Measurements from ENCODE around the gene DROSHA. TPM values are rescaled to one million over a fixed set of nuclear protein-coding genes. Genes with fewer than 3 reads are reported as not detected.

The DROSHA gene
- total and polyA plus RNA-seq, 2 donors (not counting 1 experiment from before 2014, with no cell fraction given): 44.1 to 48.4 TPM

DNA sequence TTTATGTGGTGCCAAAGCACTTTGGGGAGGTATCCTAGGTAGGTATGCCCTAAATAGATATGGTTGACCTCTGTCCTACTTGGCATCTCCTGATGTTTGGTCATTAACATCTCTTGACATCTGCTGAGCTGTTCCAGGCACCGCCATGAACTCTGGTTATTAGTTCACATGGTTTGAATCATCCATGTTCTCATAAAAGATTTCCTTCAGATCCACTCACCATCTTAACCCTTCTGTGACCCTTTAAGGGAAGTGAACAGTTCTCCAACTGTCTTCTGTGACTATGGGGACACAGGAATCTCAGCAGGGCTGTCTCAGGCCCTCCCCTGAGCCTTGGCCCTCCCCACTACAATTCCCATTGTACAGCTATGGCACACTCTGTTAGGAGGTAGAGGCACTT is 170.7 kb downstream of the DROSHA start:
- peak; percentile 63 to 76 for DNase-seq (ENCODE audit: low read depth in 2 of 2)
- H3K27ac ChIP-seq (ENCODE audit: insufficient read depth, low read length): peak overlapping the region; percentile 84

GRCh38 chr5:31359839-31360238 is 172.1 kb downstream of the DROSHA start:
- H3K9ac ChIP-seq (ENCODE audit: insufficient read depth, low read length): no peak overlapping the region
- H3K27ac ChIP-seq (ENCODE audit: insufficient read depth, low read length): no peak overlapping the region
- H3K27me3 ChIP-seq (ENCODE audit: control insufficient read depth, insufficient read depth, low read length): no peaks in the 10 kb centered on the region
- no peak overlapping the region for H3K4me2 ChIP-seq (ENCODE audit: extremely low read depth, insufficient read depth, low read length)
- H3K4me3 ChIP-seq (replicated peaks in 1 of 4; ENCODE audit: control extremely low read depth in 1 of 4, insufficient read depth in 1 of 4, low read depth in 3 of 4, low read length in 4 of 4): no peak overlapping the region
- no peak for DNase-seq (ENCODE audit: low read depth in 2 of 2)
- H2AFZ ChIP-seq (ENCODE audit: low read length): no peak overlapping the region
- H3K79me2 ChIP-seq (ENCODE audit: control insufficient read depth, insufficient read depth, low read length): no peaks in the 10 kb centered on the region
- H3K36me3 ChIP-seq (ENCODE audit: control insufficient read depth, insufficient read depth, low read length): no peaks in the 10 kb centered on the region
- no peaks in the 10 kb centered on the region for H4K20me1 ChIP-seq (ENCODE audit: control insufficient read depth, extremely low read depth, insufficient read depth, low read length)
- peaks cover 36% of the 10 kb centered on the region for H3K4me1 ChIP-seq (ENCODE audit: control insufficient read depth, extremely low read depth, insufficient read depth, low read length)
- TF ChIP-seq CTCF (conservative IDR thresholded peaks at IDR 0.05 in 1 of 2, IDR thresholded peaks at IDR 0.05 in 1 of 2; ENCODE audit: low read depth in 1 of 2, low read length in 2 of 2) (no peak), EZH2 (IDR thresholded peaks at IDR 0.05; ENCODE audit: low read length, missing control alignments) (no peak)
- H3K9me3 ChIP-seq (ENCODE audit: control insufficient read depth, insufficient read depth, low read depth, low read length): no peaks in the 10 kb centered on the region

More for the DNA sequence above, 170.7 kb downstream of the DROSHA start:
- Histone ChIP-seq H3K9ac (ENCODE audit: insufficient read depth, low read length) (no peak overlapping the region), H3K36me3 (ENCODE audit: control insufficient read depth, insufficient read depth, low read length) (no peaks in the 10 kb centered on the region), H3K4me2 (ENCODE audit: extremely low read depth, insufficient read depth, low read length) (no peak overlapping the region), H3K4me3 (replicated peaks in 1 of 4; ENCODE audit: control extremely low read depth in 1 of 4, insufficient read depth in 1 of 4, low read depth in 3 of 4, low read length in 4 of 4) (no peak overlapping the region), H2AFZ (ENCODE audit: low read length) (peak overlapping the region; percentile 76), H3K79me2 (ENCODE audit: control insufficient read depth, insufficient read depth, low read length) (no peaks in the 10 kb centered on the region), H4K20me1 (ENCODE audit: control insufficient read depth, extremely low read depth, insufficient read depth, low read length) (no peaks in the 10 kb centered on the region), H3K9me3 (ENCODE audit: control insufficient read depth, insufficient read depth, low read depth, low read length) (no peaks in the 10 kb centered on the region), H3K27me3 (ENCODE audit: control insufficient read depth, insufficient read depth, low read length) (no peaks in the 10 kb centered on the region), H3K4me1 (ENCODE audit: control insufficient read depth, extremely low read depth, insufficient read depth, low read length) (peaks cover 41% of the 10 kb centered on the region)
- TF ChIP-seq CTCF (conservative IDR thresholded peaks at IDR 0.05 in 1 of 2, IDR thresholded peaks at IDR 0.05 in 1 of 2; ENCODE audit: low read depth in 1 of 2, low read length in 2 of 2): no peak
- no peak for TF ChIP-seq EZH2 (IDR thresholded peaks at IDR 0.05; ENCODE audit: low read length, missing control alignments)

GRCh38 chr5:31357038-31357437 is 174.9 kb downstream of the DROSHA start:
- Histone ChIP-seq H3K9me3 (ENCODE audit: control insufficient read depth, insufficient read depth, low read depth, low read length) (no peaks in the 10 kb centered on the region), H3K79me2 (ENCODE audit: control insufficient read depth, insufficient read depth, low read length) (no peaks in the 10 kb centered on the region), H2AFZ (ENCODE audit: low read length) (no peak overlapping the region), H3K27me3 (ENCODE audit: control insufficient read depth, insufficient read depth, low read length) (no peaks in the 10 kb centered on the region), H4K20me1 (ENCODE audit: control insufficient read depth, extremely low read depth, insufficient read depth, low read length) (no peaks in the 10 kb centered on the region), H3K4me3 (replicated peaks in 1 of 4; ENCODE audit: control extremely low read depth in 1 of 4, insufficient read depth in 1 of 4, low read depth in 3 of 4, low read length in 4 of 4) (no peak overlapping the region), H3K27ac (ENCODE audit: insufficient read depth, low read length) (no peak overlapping the region), H3K4me1 (ENCODE audit: control insufficient read depth, extremely low read depth, insufficient read depth, low read length) (peaks cover 12% of the 10 kb centered on the region), H3K36me3 (ENCODE audit: control insufficient read depth, insufficient read depth, low read length) (no peaks in the 10 kb centered on the region), H3K9ac (ENCODE audit: insufficient read depth, low read length) (no peak overlapping the region), H3K4me2 (ENCODE audit: extremely low read depth, insufficient read depth, low read length) (no peak overlapping the region)
- no peak for DNase-seq (ENCODE audit: low read depth in 2 of 2)
- no peak for TF ChIP-seq EZH2 (IDR thresholded peaks at IDR 0.05; ENCODE audit: low read length, missing control alignments)
- no peak for TF ChIP-seq CTCF (conservative IDR thresholded peaks at IDR 0.05 in 1 of 2, IDR thresholded peaks at IDR 0.05 in 1 of 2; ENCODE audit: low read depth in 1 of 2, low read length in 2 of 2)

Measured in fibroblast of lung (primary cell).